Ovary (tissue), 9 donors: ENCODE measurements around the gene CHPT1. TPM values are rescaled to one million over a fixed set of nuclear protein-coding genes. Genes with fewer than 3 reads are reported as not detected.

Experiments
- DNase-seq, 5 donors: peaks; one replicate each; pipeline ENCODE4 v3.0.0-alpha.2; 2019 to 2020
- H3K27ac ChIP-seq, 2 donors: fragments of 200-600 bp; one replicate each; pipeline versions ENCODE4 v1.5.1 to v1.8.0; 2019 to 2022
- H3K27me3 ChIP-seq: fragments of 200-600 bp; one replicate; pipeline ENCODE4 v1.8.0; 2022
- H3K36me3 ChIP-seq: fragments of 200-600 bp; sonication (generic); one replicate; pipeline ENCODE4 v1.5.1; 2019
- H3K4me1 ChIP-seq: one replicate; pipeline ENCODE4 v1.8.1; 2013; ENCODE audit warnings: mild to moderate bottlenecking, moderate library complexity; ENCODE audit not compliant: insufficient read depth
- H3K4me3 ChIP-seq: fragments of 200-600 bp; sonication (generic); one replicate; pipeline ENCODE4 v1.5.1; 2017
- H3K9me3 ChIP-seq, 2 donors: fragments of 200-600 bp in 1 of 2; sonication (generic) in 1 of 2; one replicate each; pipeline versions ENCODE4 v1.5.1 to v1.8.1; 2013 to 2019; ENCODE audit warnings: mild to moderate bottlenecking in 1 of 2, moderate library complexity in 1 of 2
- CTCF ChIP-seq, 3 donors: fragments of 450-650 bp in 2 of 3; fragments of 200-600 bp in 1 of 3; IDR thresholded peaks; one replicate each; pipeline versions ENCODE4 v1.5.1 to v1.8.0; 2016 to 2022; ENCODE audit warnings: antibody characterized with exemption in 3 of 3, mild to moderate bottlenecking in 1 of 3
- EP300 ChIP-seq: sonication (generic); formaldehyde crosslinking; IDR thresholded peaks from one replicate; pipeline ENCODE4 v1.6.1; 2017; ENCODE audit warnings: antibody characterized with exemption
- POLR2A ChIP-seq: fragments of 450-650 bp; IDR thresholded peaks from one replicate; pipeline ENCODE4 v1.6.1; 2017; ENCODE audit warnings: antibody characterized with exemption, mild to moderate bottlenecking, moderate library complexity
- WGBS, 3 donors: extraction: QIAGEN DNeasy Blood & Tissue Kit in 1 of 3; methylation state at CpG; one replicate each; pipeline versions ENCODE4 v1.1.5 to v1.1.7; 2013 to 2017; 5-methylcytosine and 5-hydroxymethylcytosine counted together
- intact Hi-C, 4 donors: fragments of 100-400 bp; cut with DNase I; formaldehyde crosslinking; loops; one replicate each; pipeline versions ENCODE4 v1.11.0 to v1.15.1; 2022 to 2023
- polyA plus RNA-seq, 2 donors: library from polyadenylated mRNA; stranded (reverse); fragments of 200-250 nt in 1 of 2; fragments of 350-450 nt in 1 of 2; fragmentation: Illumina TruSeq in 1 of 2; extraction: RNeasy Lipid Tissue Mini Kit (QIAGEN cat#74804) in 1 of 2; gene quantifications; one replicate each; pipeline ENCODE4 v1.2.3, GENCODE V29; 2013 to 2014
- total RNA-seq, 7 donors: library from RNA; depleted of rRNA in 2 of 7; stranded (reverse); fragments of >200 nt in 2 of 7; fragmentation: NEBNext Ultra II Directional in 3 of 7; extraction: Animal tissue kit (Norgen Biotek cat#: 25700) in 3 of 7; gene quantifications; one replicate each; pipeline versions ENCODE4 v1.1.0 to v1.2.4, GENCODE V29; 2016 to 2023
- donor health status: DM: no; HTN: no; CAD: no; lungs with moderate emphysema.
- donor health status: DM: no; HTN: no; CAD: no.
- donor health status: Bipolar disorder and iron deficiency.
- donor health status: DM: yes; HTN: yes; CAD: no.
- donor health status: DM: no; HTN: no; CAD: no.
- donor health status: DM: yes; HTN: yes; CAD: no.

The CHPT1 gene
- total and polyA plus RNA-seq, 9 donors = 25.8 to 89.4 (median 31.4) TPM

GRCh38 chr12:101737476-101737875 is 40.0 kb downstream of the CHPT1 start:
- Histone ChIP-seq H3K36me3 (no peaks in the 10 kb centered on the region), H3K9me3 (no peaks in the 10 kb centered on the region), H3K4me1 (no peaks in the 10 kb centered on the region), H3K27ac (no peak overlapping the region), H3K4me3 (no peak overlapping the region), H3K27me3 (no peaks in the 10 kb centered on the region)
- WGBS, 3 donors = 85 to 92% (median 89%) methylated on average over 6 of the region's 6 CpGs
- no peak for TF ChIP-seq CTCF (IDR thresholded peaks at IDR 0.05)
- TF ChIP-seq POLR2A = no peak
- TF ChIP-seq EP300 = no peak
- DNase-seq = no peak
- intact Hi-C loops = no loop called here

DNA sequence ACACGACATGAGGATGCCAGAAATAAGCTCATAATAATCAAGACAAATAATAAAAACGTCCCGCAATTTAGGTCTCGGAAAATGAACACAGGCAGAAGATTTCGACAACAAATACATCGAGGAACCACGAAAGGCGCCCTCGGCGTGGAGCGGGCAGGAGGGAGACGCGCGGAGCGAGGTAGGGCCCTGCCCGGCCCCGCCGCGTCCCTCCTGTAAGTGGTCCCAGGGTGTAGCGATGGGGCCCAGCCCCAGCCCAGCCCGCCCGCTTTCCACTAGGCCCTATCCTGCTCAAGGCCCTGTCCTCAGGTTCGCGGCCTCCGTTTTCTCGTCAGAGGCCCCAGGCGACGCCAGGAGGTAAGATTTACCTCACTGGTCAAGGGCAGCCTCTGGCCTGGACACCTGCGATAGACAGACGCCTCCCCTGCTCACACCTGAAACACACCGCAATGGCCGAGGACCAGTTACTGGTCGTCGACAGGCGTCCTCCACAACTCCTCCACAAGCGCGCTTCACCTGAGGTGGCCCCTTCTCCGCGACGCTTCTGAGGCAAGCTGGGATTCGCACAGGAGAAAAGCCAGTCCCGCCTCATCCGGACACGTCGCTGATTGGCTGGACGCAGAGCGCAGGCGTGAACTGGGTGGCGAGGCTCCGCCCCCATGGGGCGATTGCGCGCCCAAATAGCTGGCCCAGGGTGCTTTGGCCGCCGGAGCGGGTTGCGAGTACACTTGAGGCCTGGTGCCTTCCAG is 41.7 kb downstream of the CHPT1 start, which contains the start of gene SYCP3:
TSS of gene SYCP3 (minus strand) at position 543 of the 746 bp plus-strand sequence. CDS start 1,527 bp downstream, outside the sequence.
- Histone ChIP-seq H3K27ac (no peak within 1 kb of the TSS), H3K36me3 (no peaks in the 10 kb centered on the region)

DNA sequence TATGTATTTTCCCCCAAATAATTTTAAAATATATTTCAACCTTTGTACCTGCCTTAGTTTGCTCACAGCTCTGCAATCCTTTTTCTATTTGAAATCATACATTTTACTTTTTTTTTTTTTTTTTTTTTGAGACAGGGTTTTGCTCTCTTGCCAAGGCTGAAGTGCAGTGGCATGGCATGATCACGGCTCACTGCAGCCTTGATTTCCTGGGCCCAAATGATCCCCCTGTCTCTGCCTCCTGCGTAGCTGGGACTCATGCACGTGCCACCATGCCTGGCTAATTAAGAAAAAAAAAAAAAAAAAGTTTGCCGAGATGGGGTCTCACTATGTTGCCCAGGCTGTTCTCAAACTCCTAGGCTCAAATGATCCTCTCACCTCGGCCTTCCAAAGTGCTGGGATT is 43.1 kb downstream of the CHPT1 start:
- no peaks in the 10 kb centered on the region for H3K9me3 ChIP-seq
- no peak overlapping the region for H3K4me3 ChIP-seq
- no peak for DNase-seq
- WGBS, 3 donors = 85 to 98% (median 94%) methylated on average over 5 of the region's 5 CpGs
- intact Hi-C loops = loop anchor here in 1 of 4 donors (5.0 kb wide), 1 partner anchor 1228 kb away; no protein-coding TSS in a partner anchor
- TF ChIP-seq CTCF (IDR thresholded peaks at IDR 0.05) = no peak
- TF ChIP-seq EP300 = no peak
- TF ChIP-seq POLR2A = no peak
- H3K27me3 ChIP-seq = no peaks in the 10 kb centered on the region
- H3K4me1 ChIP-seq = peaks cover 2% of the 10 kb centered on the region
- H3K36me3 ChIP-seq = no peaks in the 10 kb centered on the region
- no peak overlapping the region for H3K27ac ChIP-seq

More for the DNA sequence above, 41.7 kb downstream of the CHPT1 start, which contains the start of gene SYCP3:
- intact Hi-C loops = no loop called here
- 97 to 98% (median 98%) methylated on average over 57 of the region's 57 CpGs for WGBS, 3 donors
- DNase-seq = peak in 1 of 5 donors; percentile 30
- no peak for TF ChIP-seq EP300
- no peak for TF ChIP-seq CTCF (IDR thresholded peaks at IDR 0.05)
- TF ChIP-seq POLR2A = no peak
- Histone ChIP-seq H3K4me1 (peaks cover 1% of the 10 kb centered on the region), H3K9me3 (no peaks in the 10 kb centered on the region), H3K4me3 (no peak within 1 kb of the TSS), H3K27me3 (no peaks in the 10 kb centered on the region)

- Histone ChIP-seq H3K4me3 (no peak overlapping the region), H3K27me3 (no peaks in the 10 kb centered on the region), H3K27ac (no peak overlapping the region), H3K9me3 (no peaks in the 10 kb centered on the region), H3K36me3 (no peaks in the 10 kb centered on the region), H3K4me1 (peaks cover 2% of the 10 kb centered on the region)
- DNase-seq = no peak
- intact Hi-C loops = loop anchor here in 1 of 4 donors (5.0 kb wide), 1 partner anchor 1229 kb away; no protein-coding TSS in a partner anchor
- TF ChIP-seq POLR2A (no peak), CTCF (IDR thresholded peaks at IDR 0.05) (no peak), EP300 (no peak)
- 80 to 85% (median 83%) methylated on average over 5 of the region's 5 CpGs for WGBS, 3 donors
These were observed 43.5 kb downstream of the CHPT1 start for GRCh38 chr12:101740980-101741379.
